ENCODE measurements around the gene NTHL1.

The NTHL1 gene

DNA sequence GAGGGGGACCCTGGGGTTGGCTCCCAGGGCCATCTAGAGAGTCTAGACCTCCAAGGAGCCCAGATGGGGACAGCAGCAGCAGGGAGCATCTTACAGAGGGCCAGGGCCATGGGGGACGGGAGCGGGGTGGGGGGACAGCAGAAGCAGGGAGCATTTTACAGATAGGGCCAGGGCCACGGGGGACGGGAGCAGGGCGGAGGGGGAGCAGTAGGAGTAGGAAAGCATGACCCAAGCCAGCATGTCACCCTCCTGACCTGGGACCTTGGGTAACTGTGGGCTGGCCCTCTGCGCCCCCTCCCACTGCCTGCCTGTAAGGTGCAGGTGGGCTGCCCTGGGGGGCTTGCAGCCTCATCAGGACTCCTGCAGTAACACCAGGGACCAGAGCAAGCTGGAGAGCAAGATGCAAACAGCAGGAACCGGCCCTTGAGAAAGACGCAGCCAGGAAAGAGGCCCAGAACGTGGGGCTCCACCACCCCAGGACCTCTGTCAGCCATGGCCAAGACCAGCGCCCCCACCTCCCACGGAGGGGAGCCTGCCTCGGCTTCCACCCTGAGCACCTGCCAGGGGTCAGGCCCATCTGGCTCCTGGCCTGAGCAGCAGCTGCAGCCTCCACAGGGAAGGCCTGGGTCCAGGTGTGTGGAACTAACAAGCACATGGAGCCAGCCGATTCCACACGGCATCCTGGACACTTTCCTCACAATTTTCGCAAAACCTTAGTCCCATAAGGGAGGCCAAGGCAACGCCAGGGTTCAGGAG lies 40.4 kb downstream of the NTHL1 start:
- no peak for DNase-seq

DNA sequence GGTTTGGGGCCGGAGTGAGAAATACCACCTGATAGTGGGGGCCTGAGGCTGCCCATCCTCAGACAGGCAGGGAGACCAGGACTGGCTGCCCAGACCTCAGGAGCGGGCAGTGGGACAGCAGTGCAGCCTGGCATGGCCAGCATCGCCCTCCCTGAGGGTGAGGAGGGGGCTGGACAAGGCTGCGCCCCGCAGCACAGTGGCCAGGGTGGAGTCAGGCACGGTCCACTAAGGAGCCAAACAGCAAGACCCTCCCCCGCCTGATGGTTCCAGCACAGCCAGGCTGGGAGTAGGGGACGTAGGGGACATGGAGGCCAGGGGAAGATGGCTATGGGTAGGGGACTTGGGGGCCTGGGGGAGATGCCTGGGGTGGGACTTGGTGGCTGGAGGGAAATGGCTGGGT lies 41.3 kb downstream of the NTHL1 start:
- DNase-seq = no peak

DNA sequence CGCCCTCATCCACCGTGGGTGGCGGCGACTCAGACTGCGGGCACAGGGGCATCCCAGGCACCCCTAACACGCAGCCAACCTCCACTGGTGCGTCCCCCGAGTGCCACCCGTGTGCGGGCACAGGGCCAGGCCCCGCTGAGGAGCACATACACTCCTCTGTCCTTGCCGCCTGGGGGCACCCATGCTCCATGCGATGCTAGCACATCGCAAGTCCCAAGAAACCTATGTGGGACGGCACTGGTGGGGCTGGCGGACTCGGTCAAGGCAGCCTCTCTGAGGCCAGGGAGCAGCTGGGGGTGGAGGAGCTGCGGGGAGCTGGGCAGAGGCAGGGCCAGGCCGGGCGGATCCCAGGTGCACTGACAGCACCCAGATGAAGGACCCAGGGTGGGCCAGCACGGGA lies 42.0 kb downstream of the NTHL1 start:
- no peak for DNase-seq

DNA sequence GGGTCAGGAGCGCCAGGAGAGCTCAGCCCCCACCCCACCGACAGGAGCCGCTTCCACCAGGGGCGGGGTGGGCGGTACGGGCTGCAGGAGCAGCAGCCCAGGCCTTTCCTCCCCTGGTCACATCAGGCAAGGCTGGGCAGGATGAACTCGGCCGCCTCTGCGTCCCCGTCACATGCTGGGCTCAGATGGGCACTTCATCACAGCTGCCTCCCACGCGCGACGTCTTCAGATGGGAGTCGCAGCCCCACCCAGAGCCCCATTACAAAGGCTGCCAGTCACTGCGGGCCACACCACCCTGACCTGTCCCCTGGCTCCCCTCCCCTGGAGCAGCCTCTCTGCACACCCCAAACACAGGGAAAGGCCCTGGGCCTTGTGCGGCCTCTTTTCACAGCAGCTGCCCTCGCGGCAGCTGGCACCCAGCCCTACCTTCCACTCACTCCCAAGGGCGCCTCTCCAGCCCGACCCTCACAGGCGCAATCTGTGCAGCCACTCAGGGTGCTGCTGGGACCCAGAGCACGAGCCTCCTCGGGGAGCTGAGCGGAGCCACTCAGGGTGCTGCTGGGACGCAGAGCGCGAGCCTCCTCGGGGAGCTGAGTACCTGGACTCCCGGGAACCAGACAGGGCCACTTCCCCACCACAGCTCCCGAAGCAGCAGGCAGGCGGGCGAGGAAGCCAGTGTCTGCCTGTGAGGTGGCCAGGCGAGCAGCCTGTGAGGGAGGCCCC lies 42.7 kb downstream of the NTHL1 start:
- DNase-seq = no peak

DNA sequence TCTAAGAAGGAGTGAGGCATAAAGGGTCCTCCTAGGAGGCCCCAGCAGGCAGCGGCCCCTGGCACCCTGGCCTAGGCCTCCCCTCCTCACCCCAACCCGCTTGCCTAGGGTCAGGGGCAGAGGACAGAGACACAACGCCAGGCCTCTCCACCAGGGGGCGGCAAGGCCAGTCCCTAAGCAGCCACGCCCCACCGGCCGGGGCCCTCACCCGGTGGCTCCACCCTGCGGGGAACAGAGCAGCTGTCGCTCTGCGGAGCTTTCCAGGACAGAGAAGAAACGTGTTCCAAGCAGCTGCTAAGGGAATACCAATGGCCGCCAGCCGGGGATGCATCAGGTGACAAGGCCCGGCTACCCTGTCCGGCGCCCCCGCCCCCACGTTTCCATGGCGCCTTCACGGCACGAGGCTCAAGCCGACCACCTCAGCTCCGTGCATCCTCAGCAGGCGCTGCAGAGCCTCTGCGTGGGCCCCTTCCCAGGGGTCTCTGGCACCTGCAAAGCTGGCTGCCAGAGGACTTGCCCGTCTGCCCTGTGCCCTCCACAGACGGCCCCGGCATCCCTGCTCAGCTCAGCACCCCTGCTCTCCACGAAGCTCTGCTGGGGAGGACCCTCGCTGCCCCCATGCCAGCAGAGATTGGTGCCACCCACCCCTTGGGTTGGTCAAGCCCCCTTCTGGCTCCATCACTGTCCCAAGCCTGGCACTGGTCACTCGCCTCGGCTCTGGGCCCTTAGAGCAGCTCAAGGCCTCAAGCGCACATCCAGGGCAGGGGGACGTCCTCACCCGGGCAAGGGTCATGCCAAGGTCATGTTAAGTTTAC lies 43.6 kb downstream of the NTHL1 start:
- DNase-seq = peak; percentile 82

DNA sequence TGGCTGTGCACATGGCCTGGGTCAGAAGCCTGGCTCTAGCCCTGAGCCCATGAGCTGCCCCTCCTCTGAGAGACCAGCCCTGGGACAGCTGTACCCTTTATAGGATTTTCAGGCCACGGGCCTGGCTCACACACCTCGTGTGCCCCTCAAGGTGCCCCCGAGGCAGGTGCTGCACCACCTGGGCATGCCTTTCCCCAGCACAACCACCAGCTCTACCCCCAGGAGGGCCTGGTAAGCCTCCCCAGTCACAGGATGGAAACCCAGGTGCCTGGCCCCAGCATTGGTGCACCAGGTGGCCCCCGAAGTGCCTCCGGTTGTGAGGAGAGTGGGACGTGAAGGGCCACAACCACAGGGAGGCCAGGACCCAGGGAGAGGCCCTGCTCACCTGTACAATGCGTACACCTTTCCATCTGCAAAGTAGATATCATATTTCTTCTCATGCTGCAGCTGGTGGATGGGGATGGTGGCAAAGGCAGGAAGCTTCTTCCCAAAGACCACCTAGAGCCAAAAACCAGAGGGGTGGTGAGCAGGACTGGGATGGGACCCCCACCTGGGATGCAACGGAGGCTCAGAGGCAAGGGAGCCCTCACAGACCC lies 44.3 kb downstream of the NTHL1 start:
- no peak for DNase-seq

DNA sequence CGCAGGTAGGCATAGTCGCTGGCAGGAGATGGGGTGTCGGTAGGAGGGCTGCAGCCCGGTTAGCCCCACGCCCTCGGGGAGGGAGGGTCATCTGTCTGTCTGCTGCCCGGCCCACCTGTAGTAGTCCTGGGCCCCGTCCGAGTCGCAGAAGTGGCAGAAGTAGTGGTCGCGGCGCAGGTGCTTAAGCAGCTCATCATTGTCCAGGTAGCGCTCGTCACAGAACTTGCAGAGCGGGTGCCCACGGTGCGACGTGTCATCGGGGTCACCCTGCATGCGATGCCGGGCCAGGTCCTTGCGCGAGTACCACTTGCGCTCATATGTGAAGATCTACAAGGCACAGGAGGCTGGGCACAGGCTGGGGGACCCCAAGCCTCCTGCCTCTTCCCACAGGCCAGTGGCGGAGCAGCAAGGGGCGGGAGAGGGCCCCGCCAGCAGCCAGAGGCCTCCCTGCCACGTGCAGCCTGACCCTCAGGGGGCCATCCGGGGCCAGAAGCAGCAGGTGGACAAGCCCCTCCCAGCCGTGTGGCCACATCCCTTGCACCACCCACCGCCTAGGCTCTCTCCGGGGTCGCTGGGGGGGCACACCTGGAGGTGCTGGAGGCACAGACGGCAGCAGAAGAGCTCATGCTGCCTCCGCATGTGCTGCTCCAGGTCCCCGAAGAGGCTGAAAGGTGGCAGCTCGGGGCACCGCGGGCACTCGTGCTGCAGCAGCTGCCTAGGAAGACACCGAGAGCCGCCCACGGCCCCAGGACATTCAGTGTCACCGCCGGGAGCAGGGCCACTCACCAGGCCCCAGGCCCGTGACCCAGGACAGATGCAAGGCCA lies 45.0 kb downstream of the NTHL1 start:
- DNase-seq = no peak

DNA sequence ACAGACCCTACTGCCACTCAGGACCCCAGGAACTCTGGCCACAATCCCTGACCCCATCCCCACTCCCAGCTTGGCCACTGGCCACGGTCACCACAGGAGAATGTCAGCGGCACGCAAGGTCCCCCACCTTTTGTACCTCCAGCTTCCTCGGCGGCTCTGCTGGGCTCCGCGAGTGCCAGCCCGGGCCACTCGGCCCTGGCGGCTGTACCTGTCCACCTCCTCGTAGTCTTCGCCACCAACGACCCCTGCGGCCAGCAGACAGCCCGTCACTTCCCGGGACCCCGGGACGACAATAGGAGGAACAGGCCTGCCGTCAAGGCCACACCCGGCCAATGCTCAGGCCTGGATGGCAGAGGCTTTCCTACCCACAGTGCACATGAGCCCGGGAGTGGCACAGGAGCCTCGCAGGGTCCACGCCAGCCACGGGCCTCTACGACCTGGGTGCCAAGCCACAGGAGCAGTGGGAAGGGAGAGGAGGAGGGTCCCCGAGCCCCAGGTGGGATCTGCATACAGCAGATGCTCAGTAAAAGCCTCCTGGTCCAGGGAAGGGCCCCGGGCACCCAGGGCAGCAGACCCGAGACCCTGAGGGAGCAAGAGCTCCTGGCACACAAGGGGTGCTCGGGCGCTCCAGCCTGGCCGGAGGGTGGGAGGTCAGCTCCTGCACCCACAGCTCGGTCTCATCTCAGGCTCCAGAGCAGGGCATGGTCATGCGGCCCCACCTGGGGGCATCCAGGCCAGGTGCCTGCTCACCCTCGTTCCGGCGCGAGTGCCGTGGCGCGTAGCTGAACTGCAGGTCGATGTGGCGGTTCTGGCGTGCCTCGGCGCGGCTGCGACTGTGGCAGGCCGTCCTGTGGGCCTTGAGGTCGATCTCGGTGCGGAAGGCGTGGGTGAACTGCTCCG lies 45.9 kb downstream of the NTHL1 start:
- DNase-seq = no peak

DNA sequence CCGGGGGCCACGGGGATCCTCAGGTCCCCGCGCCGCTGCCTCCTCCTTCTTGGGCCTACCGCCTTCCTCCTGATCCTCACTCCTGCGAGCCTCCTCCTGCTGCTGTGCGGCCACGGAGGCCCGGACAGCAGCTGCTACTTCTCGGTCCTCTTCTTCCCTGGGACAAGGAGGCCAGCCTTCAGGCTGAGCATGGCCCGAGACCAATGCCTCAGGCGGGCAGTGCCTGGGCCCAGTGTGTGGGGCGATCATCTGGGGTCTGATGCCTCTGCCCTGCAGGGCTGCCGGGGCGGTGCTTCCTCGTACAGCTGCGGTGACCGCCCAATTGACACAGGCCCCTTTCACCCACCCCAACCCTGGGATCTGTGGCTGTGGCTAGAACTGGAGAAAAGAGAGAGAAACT lies 46.6 kb downstream of the NTHL1 start:
- no peak for DNase-seq

DNA sequence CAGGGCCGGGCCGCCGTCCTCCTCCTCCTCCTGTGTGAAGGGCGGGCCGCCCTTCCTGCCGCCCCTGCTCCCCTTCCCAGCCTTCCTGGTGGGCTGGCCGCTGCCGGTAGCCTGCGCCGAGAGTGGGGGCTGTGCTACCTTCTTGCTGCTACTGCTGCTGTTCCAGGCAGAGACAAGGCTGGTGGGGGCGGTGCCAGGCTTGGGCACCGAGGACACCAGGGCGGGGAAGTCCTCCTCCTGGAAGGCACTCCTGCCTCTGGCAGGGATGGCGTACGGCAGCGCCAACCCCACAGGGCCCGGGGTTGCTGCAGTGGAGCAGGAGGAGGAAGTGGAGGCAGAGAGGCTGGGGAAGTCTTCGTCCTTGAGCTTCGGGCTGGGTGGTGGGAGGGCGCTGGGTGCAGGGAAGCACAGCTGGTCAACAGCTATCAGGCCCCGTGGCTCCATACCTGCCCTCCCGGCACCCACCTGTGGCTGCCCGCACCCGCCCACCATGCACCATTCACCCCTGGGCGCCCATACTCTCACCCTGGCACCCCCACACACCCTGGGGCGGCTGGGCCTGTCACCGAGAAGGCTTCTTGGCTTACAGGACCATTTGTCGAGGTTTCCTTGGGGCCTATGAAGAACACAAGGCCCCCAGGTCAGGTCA lies 47.6 kb downstream of the NTHL1 start:
- no peak for DNase-seq

DNA sequence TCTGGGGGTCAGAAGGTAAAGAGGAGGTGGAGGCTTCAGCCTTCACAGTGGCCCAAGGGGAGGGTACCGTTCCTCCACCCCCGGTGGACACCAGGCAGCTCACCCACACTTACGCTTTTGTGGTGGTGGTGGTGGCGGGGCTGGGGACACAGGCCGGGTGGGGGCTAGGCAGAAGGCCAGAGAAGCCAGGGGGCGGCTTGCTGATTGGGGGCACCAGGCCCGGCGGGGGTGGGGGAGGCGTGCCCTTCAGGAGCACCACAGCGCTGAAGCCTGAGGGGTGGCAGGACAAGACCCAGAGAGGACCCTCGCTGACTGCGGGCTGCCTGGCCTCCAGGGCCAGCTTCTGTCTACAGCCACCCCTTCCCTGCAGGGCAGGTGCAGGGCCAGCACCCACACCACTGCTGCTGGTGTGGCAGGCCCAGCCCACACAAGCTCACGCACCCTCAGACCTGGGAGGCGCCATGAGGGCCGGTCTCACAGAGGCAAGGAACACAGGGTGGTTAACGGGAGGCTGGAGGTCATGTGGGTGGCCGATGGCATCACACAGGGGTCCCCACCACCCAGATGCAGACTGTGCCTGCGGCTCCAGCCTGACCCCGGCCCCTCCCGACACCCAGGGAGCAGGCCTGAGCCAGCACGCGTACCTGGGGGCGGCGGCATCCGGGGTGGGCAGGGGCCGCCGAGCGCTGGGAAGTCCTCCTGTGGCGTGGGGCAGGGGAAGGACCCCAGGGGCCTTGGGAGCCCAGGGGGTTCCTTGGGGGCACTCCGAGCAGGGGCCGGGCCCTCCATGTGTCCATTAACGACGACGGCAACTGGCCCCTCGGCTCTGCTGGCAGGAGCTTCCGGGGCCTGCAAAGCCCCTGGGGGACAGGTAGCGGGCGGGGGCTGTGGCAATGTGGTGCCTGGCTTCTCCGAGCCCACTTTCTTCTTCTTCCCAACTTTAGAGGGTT lies 48.5 kb downstream of the NTHL1 start:
- no peak for DNase-seq

DNA sequence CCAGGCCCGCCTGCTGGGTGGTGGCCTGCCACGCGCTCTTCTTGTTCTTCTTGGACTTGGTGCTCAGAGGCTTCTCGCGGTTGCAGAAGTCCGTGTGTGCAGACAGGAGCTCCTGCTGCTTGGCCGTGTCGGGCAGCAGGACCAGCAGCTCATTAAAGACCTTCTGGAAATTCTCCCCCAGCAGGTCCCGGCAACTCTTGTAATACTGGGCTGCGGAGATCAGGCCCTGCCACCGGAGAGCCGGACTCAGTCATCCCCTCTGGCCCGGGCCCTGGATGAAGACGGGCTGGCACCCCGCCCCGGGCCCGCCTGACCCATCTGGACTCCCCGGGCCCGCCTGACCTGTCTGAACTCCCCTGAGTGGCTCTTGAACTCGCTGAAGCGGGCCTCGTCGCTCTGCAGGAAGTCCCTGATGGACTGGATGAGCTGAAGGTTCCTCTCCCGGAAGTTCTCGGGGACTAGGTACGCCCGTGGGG lies 49.2 kb downstream of the NTHL1 start:
- DNase-seq = no peak

DNA sequence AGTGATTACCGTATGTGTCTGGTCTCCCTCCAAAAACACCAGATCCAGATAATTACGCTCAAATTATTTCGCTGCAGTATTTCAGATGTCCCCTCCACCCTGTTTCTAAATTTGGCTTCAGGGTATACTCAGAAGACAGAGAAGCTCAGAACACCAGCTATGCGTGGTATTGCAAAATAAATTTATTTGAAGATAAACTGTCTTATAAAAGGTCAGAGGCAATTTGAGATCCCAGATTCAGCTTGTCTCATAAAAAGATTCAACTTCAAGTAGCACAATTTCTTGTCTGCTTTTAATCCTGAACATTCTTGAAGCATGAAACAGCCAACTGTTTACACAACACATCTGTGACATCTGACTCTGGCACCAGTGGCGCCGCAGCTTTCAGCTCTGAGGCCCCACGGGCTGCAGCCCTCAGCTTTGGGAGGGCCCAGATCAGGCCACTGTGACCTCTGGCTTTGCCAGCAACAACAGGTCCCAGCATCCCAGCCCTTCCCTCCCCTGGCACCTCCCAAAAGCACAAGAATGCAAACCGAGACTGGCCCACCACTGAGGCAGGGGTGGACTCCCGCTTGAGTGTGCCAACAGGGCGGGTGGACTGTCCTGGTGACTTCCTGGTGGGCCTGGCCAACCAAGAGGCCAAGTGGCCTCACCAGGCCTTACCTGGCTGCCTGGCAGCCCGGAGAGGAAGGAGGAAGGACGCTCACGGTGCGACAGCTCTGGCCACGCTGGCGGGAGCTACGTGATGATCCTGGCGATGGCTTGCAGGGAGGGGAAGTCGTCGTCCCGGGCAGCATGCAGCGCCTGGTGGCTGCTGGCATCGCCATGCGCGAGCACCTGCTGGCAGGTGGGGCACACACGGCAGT lies 49.9 kb downstream of the NTHL1 start:
- DNase-seq = no peak

DNA sequence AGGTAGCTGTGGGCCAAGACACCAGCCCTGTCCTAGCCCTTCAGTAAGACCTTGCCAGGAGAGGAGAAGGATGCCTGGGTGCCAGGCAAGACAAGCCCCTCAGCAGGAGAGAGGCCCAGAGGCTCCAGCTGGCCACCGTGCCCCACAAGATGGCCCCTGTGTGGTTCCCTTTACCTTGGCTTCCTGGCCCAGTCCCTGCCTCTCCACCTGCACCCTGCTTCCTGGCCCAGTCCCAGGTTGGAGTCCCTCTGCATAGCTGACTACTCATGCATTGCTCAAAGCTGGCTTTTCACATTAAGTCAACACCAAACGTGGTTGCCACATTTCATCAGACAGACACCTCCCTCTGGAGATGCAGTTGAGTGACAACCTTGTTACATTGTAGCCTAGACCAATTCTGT lies 53.9 kb downstream of the NTHL1 start:
- DNase-seq = no peak

DNA sequence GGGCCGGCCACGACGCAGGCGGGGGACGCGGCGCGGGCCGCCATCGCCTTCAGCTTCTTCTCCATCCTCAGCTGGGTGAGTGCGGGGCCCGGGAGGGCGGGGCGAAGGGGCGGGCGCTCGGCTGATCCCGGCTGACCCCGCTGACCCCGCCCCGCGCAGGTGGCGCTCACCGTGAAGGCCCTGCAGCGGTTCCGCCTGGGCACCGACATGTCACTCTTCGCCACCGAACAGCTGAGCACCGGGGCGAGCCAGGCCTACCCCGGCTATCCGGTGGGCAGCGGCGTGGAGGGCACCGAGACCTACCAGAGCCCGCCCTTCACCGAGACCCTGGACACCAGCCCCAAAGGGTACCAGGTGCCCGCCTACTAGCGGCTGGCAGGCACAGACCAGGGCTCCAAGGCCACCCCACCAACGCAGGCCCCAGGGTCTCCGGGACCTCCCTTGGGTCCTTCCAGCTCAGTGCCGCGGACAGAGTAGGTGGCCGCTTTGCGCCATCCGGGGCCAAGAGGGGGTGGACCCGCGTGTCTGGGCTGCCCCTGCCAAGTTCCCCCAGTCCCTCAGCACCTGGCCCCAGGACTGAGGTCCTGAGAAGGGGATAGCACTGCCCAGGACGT lies 54.8 kb downstream of the NTHL1 start:
- DNase-seq = no peak

DNA sequence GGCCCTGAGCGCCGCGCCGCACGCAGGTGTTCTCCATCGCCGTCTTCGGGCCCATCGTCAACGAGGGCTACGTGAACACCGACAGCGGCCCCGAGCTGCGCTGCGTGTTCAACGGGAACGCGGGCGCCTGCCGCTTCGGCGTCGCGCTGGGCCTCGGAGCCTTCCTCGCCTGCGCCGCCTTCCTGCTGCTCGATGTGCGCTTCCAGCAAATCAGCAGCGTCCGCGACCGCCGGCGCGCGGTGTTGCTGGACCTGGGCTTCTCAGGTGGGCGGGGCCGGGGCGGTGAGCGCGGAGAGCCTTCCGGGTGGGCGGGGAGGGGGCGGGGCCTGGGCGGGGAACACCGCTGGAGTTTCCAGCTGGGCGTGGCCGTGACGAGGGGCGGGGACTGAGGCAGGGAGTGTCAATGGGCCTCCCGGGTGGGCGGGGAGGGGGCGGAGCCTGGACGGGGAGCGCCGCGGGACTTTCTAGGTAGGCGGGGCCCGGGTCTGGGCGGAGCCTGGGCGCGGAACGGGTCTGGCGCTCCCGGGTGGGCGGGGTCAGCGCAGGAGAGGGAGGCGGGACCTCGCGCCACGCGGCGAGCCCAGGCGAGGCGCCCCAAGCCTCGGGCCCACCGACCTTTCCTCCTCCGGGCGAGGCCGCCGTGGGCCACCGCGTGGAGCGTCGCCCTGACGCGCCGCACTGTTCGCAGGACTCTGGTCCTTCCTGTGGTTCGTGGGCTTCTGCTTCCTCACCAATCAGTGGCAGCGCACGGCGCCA lies 55.5 kb downstream of the NTHL1 start:
- DNase-seq = peak; percentile 97

DNA sequence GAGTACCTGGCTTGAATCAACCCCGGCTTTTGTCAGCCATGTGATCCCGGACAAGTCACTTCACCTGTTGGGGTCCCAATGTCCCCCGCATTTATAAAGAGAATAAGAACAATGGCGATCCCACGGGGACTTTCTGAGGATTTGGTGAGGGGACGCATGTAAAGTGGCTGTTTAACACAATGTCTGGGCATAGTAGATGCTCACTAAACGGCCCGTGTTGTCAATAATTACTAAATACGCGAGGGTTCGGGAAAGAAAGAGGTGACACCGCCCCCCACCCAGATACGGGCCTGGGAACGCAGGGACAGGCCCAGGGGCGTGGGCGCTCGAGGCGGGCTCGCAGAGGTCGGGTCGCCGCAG lies 56.1 kb downstream of the NTHL1 start:
- DNase-seq = no peak
